Panc1 (cell line): ENCODE data around the gene NR2F6. TPM values are rescaled to one million over a fixed set of nuclear protein-coding genes. Genes with fewer than 3 reads are reported as not detected.

ENCODE experiments used
- ATAC-seq: fragments of 200-7000 bp; cut with Tn5 transposase; 2 replicates; pipeline ENCODE4 v1.9.1; 2020; ENCODE audit warnings: mild to moderate bottlenecking, moderate library complexity
- Bru-seq: library from RNA; stranded (reverse); fragments of 400-500 nt; gene quantifications from one replicate; lab custom pipeline; 2021; lab: Mats Ljungman, UMichigan
- BruChase-seq, 2 experiments: library from RNA; stranded (reverse); fragments of 400-500 nt; gene quantifications; one replicate each; lab custom pipeline; 2021; lab: Mats Ljungman, UMichigan
- BruUV-seq: library from RNA; stranded (reverse); fragments of 400-500 nt; replicated peaks from 2 replicates; lab custom pipeline; 2021; lab: Mats Ljungman, UMichigan
- CTCF ChIA-PET: fragments of 300-600 bp; sonication (Branson Sonifier 250); formaldehyde crosslinking; loops from one replicate; lab custom pipeline; 2022; ENCODE audit warnings: antibody characterized with exemption; lab: Charles Lee
- POLR2A ChIA-PET: fragments of 300-600 bp; sonication (Branson Sonifier 250); formaldehyde crosslinking; loops from one replicate; lab custom pipeline; 2022; ENCODE audit warnings: antibody characterized with exemption; lab: Charles Lee
- DNase-seq: peaks from one replicate; pipeline ENCODE4 v3.0.0-alpha.2; 2010; ENCODE audit warnings: low read depth, low spot score
- H3K27ac ChIP-seq: 2 replicates; pipeline ENCODE4 v1.5.1; 2011; ENCODE audit warnings: mild to moderate bottlenecking, low read length, inconsistent platforms
- H3K27me3 ChIP-seq: fragments of 200-500 bp; sonication (Bioruptor generic); 2 replicates; pipeline ENCODE4 v1.6.0; 2014; ENCODE audit warnings: low read length, inconsistent platforms; ENCODE audit not compliant: control insufficient read depth, insufficient read depth
- H3K36me3 ChIP-seq: fragments of 200-500 bp; sonication (Bioruptor generic); 2 replicates; pipeline ENCODE4 v1.5.1; 2014; ENCODE audit warnings: inconsistent platforms, mild to moderate bottlenecking, low read length, moderate library complexity; ENCODE audit not compliant: control insufficient read depth, insufficient read depth
- H3K4me1 ChIP-seq: 2 replicates; pipeline ENCODE4 v1.5.1; 2011; ENCODE audit warnings: inconsistent platforms, mild to moderate bottlenecking, low read length, moderate library complexity; ENCODE audit not compliant: control insufficient read depth, insufficient read depth
- H3K4me3 ChIP-seq, 2 experiments: 2 replicates each; pipeline ENCODE4 v1.5.1; 2011 to 2012; ENCODE audit warnings: low read depth in 2 of 2, low read length in 2 of 2, mild to moderate bottlenecking in 2 of 2, inconsistent platforms in 1 of 2, moderate library complexity in 1 of 2
- H3K9me3 ChIP-seq: fragments of 200-500 bp; sonication (Bioruptor generic); 2 replicates; pipeline ENCODE4 v1.5.1; 2014; ENCODE audit warnings: low read depth, mild to moderate bottlenecking, inconsistent platforms, low read length, moderate library complexity; ENCODE audit not compliant: control insufficient read depth, insufficient read depth
- POLR2AphosphoS5 ChIP-seq: IDR thresholded peaks from 2 replicates; pipeline ENCODE4 v1.6.1; 2012; ENCODE audit warnings: mild to moderate bottlenecking, low read depth, low read length, moderate library complexity
- SIN3A ChIP-seq: IDR thresholded peaks from 2 replicates; pipeline ENCODE4 v1.6.1; 2012; ENCODE audit warnings: low read depth, mild to moderate bottlenecking, low read length, moderate library complexity, borderline replicate concordance; ENCODE audit not compliant: insufficient read depth
- TCF7L2 ChIP-seq: IDR thresholded peaks from 2 replicates; pipeline ENCODE4 v1.6.1; 2011; ENCODE audit warnings: mild to moderate bottlenecking, low read depth, low read length, inconsistent platforms
- in situ Hi-C: cut with HindIII; loops from 2 replicates; pipeline ENCODE4 v1.10.0; 2016; ENCODE audit warnings: low sequenced_read_pairs, low pct_unique_long_range_greater_than_20kb
- intact Hi-C: fragments of 100-400 bp; cut with micrococcal nuclease; formaldehyde crosslinking; loops from one replicate; pipeline ENCODE4 v1.10.0; 2022; ENCODE audit not compliant: unreplicated experiment
- long read RNA-seq: library from polyadenylated mRNA; unstranded; transcript quantifications from one replicate; pipeline ENCODE4 v2.0.0, GENCODE V29; 2021; ENCODE audit not compliant: unreplicated experiment
- polyA plus RNA-seq: library from polyadenylated mRNA; unstranded; fragments of >200 nt; gene quantifications from one replicate; pipeline ENCODE4 v1.2.1, GENCODE V29; 2012; ENCODE audit warnings: missing spikeins; ENCODE audit not compliant: insufficient read length
- total RNA-seq: library from RNA; stranded (reverse); gene quantifications from one replicate; pipeline ENCODE4 v1.2.1, GENCODE V29; 2021; ENCODE audit not compliant: unreplicated experiment
- TF ChIP-seq, protein P1 (sequence below), 2 experiments: IDR thresholded peaks; 2 replicates each; pipeline ENCODE4 v1.6.1; 2011 to 2012; ENCODE audit warnings: low read depth in 2 of 2, control low read depth in 1 of 2, low read length in 1 of 2, mild to moderate bottlenecking in 1 of 2, moderate library complexity in 1 of 2; ENCODE audit not compliant: insufficient read depth in 1 of 2
- TF ChIP-seq, protein P2 (sequence below): fragments of 450-650 bp; IDR thresholded peaks from 2 replicates; pipeline ENCODE4 v1.5.1; 2017; ENCODE audit warnings: mild to moderate bottlenecking

Gene NR2F6
- total RNA-seq (173 TPM), Bru-seq, nascent RNA (percentile 82 among the genes with signal in this experiment), BruChase-seq, experiment 1, labeled RNA remaining after a 2-hour chase (percentile 92 among the genes with signal in this experiment), BruChase-seq, experiment 2, labeled RNA remaining after a 6-hour chase (percentile 96 among the genes with signal in this experiment)
- polyA plus RNA-seq: 246 TPM
- long read RNA-seq, transcript NR2F6-201 (4 exons, 2,404 nt): major isoform, 491 of 633 reads
- long read RNA-seq, partial matches to known transcripts: 105 of 633 reads
- long read RNA-seq, other reads (novel, unspliced or antisense): 37 of 633 reads

DNA sequence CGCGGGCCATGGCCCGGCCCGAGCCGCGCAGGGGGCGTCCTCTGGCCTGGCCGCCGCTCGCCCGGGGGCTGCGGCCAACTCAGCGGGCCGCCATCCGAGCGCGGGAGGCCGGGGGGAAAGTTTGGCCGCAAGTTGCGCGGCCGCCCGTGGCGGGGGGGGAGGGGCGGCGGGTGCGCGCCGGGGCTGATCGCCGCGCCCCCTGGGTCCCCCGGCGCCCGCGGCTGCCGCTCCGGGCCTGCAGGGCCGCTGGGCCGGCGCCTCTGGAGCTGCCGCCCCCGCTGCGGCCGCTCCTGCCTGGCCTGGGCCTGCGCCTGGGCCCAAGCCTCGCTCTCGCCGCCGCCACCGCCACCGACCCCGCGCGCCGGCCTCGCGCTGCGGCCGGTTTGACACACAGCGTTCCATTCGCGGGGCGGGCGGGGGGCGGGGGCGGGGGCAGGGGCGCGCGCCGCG lies at the start of gene NR2F6:
Gene NR2F6 (minus strand): TSS at position 385 of the 450 bp plus-strand sequence. CDS start 699 bp downstream, outside the sequence.
- POLR2A ChIA-PET: interaction anchor here (0.7 kb wide), 1 partner anchor 226 kb away, joined by 10 read pairs; no protein-coding TSS in a partner anchor

DNA sequence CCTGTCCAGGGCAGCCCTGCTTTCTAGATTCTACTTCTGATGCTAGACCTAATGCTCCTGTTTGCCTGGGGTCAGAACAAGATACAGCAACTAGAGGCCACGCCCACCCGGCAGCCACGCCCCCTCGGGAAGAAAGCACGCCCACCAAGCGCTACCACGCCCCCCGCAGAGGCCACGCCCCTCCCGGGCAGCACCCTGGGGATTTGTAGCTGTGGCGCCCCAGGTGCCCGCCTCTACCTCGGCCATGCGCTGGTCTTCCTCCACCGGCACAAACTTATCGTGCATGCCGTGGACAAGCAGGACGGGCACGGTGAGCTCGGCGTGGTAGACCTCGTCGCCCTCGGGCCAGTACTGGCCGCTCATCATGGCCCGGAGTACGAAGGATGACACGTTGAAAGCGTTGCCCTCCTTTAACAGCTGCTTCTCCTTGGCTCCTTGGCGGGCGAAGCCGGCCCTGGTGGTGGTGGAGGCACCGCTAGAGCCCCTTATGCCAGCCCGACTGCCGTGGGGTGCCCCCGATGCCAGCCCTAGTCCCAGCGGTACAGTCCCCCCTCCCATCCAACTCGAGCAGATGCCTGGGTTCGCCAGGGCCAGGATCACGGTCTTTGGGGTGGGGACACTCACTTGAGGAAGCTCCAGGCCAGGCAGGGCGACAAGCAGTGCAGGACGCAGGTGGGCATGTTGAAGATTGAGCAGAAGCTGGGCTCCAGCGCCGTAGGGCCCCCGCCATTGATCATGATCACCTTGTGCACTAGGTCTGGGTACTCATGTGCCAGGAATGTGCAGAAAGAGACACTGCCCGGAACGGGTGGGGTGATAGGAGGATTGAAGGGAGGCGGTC lies 48.6 kb upstream of the NR2F6 start:
- Histone ChIP-seq H3K4me1 (peaks cover 3% of the 10 kb centered on the region; the same call in 1 of the 2 replicates), H3K27me3 (no peaks in the 10 kb centered on the region), H3K36me3 (no peaks in the 10 kb centered on the region), H3K4me3 (no peak overlapping the region), H3K9me3 (no peaks in the 10 kb centered on the region), H3K27ac (no peak overlapping the region)
- ChIA-PET CTCF (interaction anchor here (1.4 kb wide), 1 partner anchor 11 kb away, joined by 8 read pairs; the partner anchor contains the start of gene MRPL34), POLR2A (no interaction called here)
- ATAC-seq (no peak), DNase-seq (no peak)
- intact Hi-C loops (no loop called here), in situ Hi-C loops (no loop called here)
- BruUV-seq: no TSS peak
- TF ChIP-seq SIN3A (no peak), TCF7L2 (no peak), POLR2AphosphoS5 (no peak)
- TF ChIP-seq, protein P1, sequence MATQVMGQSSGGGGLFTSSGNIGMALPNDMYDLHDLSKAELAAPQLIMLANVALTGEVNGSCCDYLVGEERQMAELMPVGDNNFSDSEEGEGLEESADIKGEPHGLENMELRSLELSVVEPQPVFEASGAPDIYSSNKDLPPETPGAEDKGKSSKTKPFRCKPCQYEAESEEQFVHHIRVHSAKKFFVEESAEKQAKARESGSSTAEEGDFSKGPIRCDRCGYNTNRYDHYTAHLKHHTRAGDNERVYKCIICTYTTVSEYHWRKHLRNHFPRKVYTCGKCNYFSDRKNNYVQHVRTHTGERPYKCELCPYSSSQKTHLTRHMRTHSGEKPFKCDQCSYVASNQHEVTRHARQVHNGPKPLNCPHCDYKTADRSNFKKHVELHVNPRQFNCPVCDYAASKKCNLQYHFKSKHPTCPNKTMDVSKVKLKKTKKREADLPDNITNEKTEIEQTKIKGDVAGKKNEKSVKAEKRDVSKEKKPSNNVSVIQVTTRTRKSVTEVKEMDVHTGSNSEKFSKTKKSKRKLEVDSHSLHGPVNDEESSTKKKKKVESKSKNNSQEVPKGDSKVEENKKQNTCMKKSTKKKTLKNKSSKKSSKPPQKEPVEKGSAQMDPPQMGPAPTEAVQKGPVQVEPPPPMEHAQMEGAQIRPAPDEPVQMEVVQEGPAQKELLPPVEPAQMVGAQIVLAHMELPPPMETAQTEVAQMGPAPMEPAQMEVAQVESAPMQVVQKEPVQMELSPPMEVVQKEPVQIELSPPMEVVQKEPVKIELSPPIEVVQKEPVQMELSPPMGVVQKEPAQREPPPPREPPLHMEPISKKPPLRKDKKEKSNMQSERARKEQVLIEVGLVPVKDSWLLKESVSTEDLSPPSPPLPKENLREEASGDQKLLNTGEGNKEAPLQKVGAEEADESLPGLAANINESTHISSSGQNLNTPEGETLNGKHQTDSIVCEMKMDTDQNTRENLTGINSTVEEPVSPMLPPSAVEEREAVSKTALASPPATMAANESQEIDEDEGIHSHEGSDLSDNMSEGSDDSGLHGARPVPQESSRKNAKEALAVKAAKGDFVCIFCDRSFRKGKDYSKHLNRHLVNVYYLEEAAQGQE (IDR thresholded peaks at IDR 0.05; ENCODE audit: insufficient read depth in 1 of 2, low read depth in 2 of 2, low read length in 1 of 2): no peak
- TF ChIP-seq, protein P2, sequence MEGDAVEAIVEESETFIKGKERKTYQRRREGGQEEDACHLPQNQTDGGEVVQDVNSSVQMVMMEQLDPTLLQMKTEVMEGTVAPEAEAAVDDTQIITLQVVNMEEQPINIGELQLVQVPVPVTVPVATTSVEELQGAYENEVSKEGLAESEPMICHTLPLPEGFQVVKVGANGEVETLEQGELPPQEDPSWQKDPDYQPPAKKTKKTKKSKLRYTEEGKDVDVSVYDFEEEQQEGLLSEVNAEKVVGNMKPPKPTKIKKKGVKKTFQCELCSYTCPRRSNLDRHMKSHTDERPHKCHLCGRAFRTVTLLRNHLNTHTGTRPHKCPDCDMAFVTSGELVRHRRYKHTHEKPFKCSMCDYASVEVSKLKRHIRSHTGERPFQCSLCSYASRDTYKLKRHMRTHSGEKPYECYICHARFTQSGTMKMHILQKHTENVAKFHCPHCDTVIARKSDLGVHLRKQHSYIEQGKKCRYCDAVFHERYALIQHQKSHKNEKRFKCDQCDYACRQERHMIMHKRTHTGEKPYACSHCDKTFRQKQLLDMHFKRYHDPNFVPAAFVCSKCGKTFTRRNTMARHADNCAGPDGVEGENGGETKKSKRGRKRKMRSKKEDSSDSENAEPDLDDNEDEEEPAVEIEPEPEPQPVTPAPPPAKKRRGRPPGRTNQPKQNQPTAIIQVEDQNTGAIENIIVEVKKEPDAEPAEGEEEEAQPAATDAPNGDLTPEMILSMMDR: no peak

More for the DNA sequence above, at the start of gene NR2F6:
- no TSS peak for BruUV-seq
- H3K4me3 ChIP-seq: peak within 1 kb of the TSS; percentile 83 to 84
- H3K4me1 ChIP-seq: peaks cover 47% of the 10 kb centered on the region
- CTCF ChIA-PET: interaction anchor here (0.6 kb wide), 1 partner anchor 47 kb away, joined by 5 read pairs; no protein-coding TSS in a partner anchor
- no peaks in the 10 kb centered on the region for H3K9me3 ChIP-seq
- TF ChIP-seq TCF7L2: no peak
- TF ChIP-seq SIN3A: peak; percentile 59; the same call in 1 of the 2 replicates
- peak within 1 kb of the TSS; percentile 91 for H3K27ac ChIP-seq
- intact Hi-C loops: no loop called here
- no peak for ATAC-seq
- DNase-seq: no peak
- H3K36me3 ChIP-seq: peaks cover 2% of the 10 kb centered on the region; the same call in 1 of the 2 replicates
- no peaks in the 10 kb centered on the region for H3K27me3 ChIP-seq
- in situ Hi-C loops: no loop called here
